ENCODE data around the gene SRSF12.
"Not testable (repeated sequence)": the region's sequence is repeated elsewhere in the genome, so short reads cannot be mapped to it uniquely, and the experiment has no call there.

SRSF12 gene

GRCh38 chr6:89073014-89073620, 44.8 kb downstream of the SRSF12 start:
- DNase-seq (ENCODE audit: low read depth in 2 of 2), result no peak

GRCh38 chr6:89071036-89071435, 46.8 kb downstream of the SRSF12 start:
- DNase-seq (ENCODE audit: low read depth in 2 of 2), result no peak

GRCh38 chr6:89069536-89070163, 48.2 kb downstream of the SRSF12 start:
- no peak for DNase-seq (ENCODE audit: low read depth in 2 of 2)

GRCh38 chr6:89068695-89069094, 49.2 kb downstream of the SRSF12 start:
- DNase-seq (ENCODE audit: low read depth in 2 of 2), result no peak

- no peak for DNase-seq (ENCODE audit: low read depth in 2 of 2)
Measured at GRCh38 chr6:89067796-89068195, 50.1 kb downstream of the SRSF12 start.

- DNase-seq (ENCODE audit: low read depth in 2 of 2), result no peak
Measured at GRCh38 chr6:89066940-89067646, 50.8 kb downstream of the SRSF12 start.

- DNase-seq (ENCODE audit: low read depth in 2 of 2), result not testable (repeated sequence)
Measured at GRCh38 chr6:89066121-89066520, 51.8 kb downstream of the SRSF12 start.

- not testable (repeated sequence) for DNase-seq (ENCODE audit: low read depth in 2 of 2)
Measured at GRCh38 chr6:89064931-89065330, 52.9 kb downstream of the SRSF12 start.

GRCh38 chr6:89063881-89064280, 54.0 kb downstream of the SRSF12 start:
- DNase-seq (ENCODE audit: low read depth in 2 of 2), result no peak

GRCh38 chr6:89059227-89059626, 58.6 kb downstream of the SRSF12 start:
- no peak for DNase-seq (ENCODE audit: low read depth in 2 of 2)

GRCh38 chr6:89058627-89059026, 59.2 kb downstream of the SRSF12 start:
- DNase-seq (ENCODE audit: low read depth in 2 of 2), result no peak

- DNase-seq (ENCODE audit: low read depth in 2 of 2), result no peak
Measured at GRCh38 chr6:89057759-89058158, 60.1 kb downstream of the SRSF12 start.

GRCh38 chr6:89054208-89054607, 63.7 kb downstream of the SRSF12 start:
- DNase-seq (ENCODE audit: low read depth in 2 of 2), result no peak

- DNase-seq (ENCODE audit: low read depth in 2 of 2), result no peak
Measured at GRCh38 chr6:89051676-89052075, 66.2 kb downstream of the SRSF12 start.

GRCh38 chr6:89050697-89051096, 67.2 kb downstream of the SRSF12 start:
- DNase-seq (ENCODE audit: low read depth in 2 of 2), result no peak

GRCh38 chr6:89050155-89050554, 67.7 kb downstream of the SRSF12 start:
- DNase-seq (ENCODE audit: low read depth in 2 of 2), result no peak

GRCh38 chr6:89048985-89049384, 68.9 kb downstream of the SRSF12 start:
- DNase-seq (ENCODE audit: low read depth in 2 of 2), result no peak

- no peak for DNase-seq (ENCODE audit: low read depth in 2 of 2)
Measured at GRCh38 chr6:89048288-89048923, 69.5 kb downstream of the SRSF12 start.

- DNase-seq (ENCODE audit: low read depth in 2 of 2), result no peak
Measured at GRCh38 chr6:89047473-89047872, 70.4 kb downstream of the SRSF12 start.
